H1 (cell line): ENCODE data around the gene NPHP3. TPM values are rescaled to one million over a fixed set of nuclear protein-coding genes. Genes with fewer than 3 reads are reported as not detected.

Source experiments
- CTCF ChIA-PET: fragments of 300-600 bp; sonication (Branson Sonifier 250); formaldehyde crosslinking; loops from one replicate; lab custom pipeline; 2021; ENCODE audit not compliant: partially characterized antibody; lab: Charles Lee
- POLR2A ChIA-PET: fragments of 300-600 bp; sonication (Branson Sonifier 250); formaldehyde crosslinking; loops from one replicate; lab custom pipeline; 2021; ENCODE audit warnings: inconsistent platforms; ENCODE audit not compliant: partially characterized antibody; lab: Charles Lee
- DNase-seq, 2 experiments: peaks; one replicate each; pipeline versions ENCODE4 v3.0.0 to v3.0.0-alpha.2; 2010 to 2022; ENCODE audit warnings: low spot score in 2 of 2, low read depth in 1 of 2, mixed read lengths in 1 of 2
- FAIRE-seq: peaks from 2 replicates; lab custom pipeline; 2011; peaks lifted over from hg19 to GRCh38; lab: Jason Lieb, UNC
- H2AFZ ChIP-seq: 2 replicates; pipeline ENCODE4 v1.8.1; 2012; ENCODE audit warnings: low read length, inconsistent platforms
- H2AK5ac ChIP-seq: 2 replicates; pipeline ENCODE4 v1.6.1; 2013; ENCODE audit warnings: low read depth, low read length
- H2BK120ac ChIP-seq: replicated peaks from 2 replicates; pipeline ENCODE3; 2013; ENCODE audit warnings: low read depth, low read length, inconsistent platforms
- H2BK12ac ChIP-seq: 2 replicates; pipeline ENCODE4 v1.6.1; 2013; ENCODE audit warnings: low read depth, low read length
- H2BK15ac ChIP-seq: 2 replicates; pipeline ENCODE4 v1.6.1; 2013; ENCODE audit warnings: low read length
- H2BK20ac ChIP-seq: 2 replicates; pipeline ENCODE4 v1.6.1; 2013; ENCODE audit warnings: low read length
- H2BK5ac ChIP-seq: 2 replicates; pipeline ENCODE4 v1.6.1; 2013; ENCODE audit warnings: low read depth, low read length
- H3K14ac ChIP-seq: 2 replicates; pipeline ENCODE4 v1.6.1; 2013; ENCODE audit warnings: inconsistent platforms; ENCODE audit not compliant: insufficient read length
- H3K18ac ChIP-seq: 2 replicates; pipeline ENCODE4 v1.6.1; 2013; ENCODE audit warnings: low read length; ENCODE audit errors: extremely low read depth
- H3K23ac ChIP-seq: 2 replicates; pipeline ENCODE4 v1.6.1; 2013; ENCODE audit warnings: inconsistent platforms; ENCODE audit not compliant: insufficient read length
- H3K23me2 ChIP-seq: 2 replicates; pipeline ENCODE4 v1.6.1; 2013; ENCODE audit warnings: low read depth, low read length
- H3K27ac ChIP-seq: 2 replicates; pipeline ENCODE4 v1.6.1; 2011; ENCODE audit warnings: low read depth, low read length, inconsistent platforms
- H3K27me3 ChIP-seq, 4 experiments: replicated peaks in 1 of 4; 1 replicate in 1 of 4; 2 replicates in 3 of 4; pipeline versions ENCODE4 v1.6.1 to v1.8.1; 2011 to 2013; ENCODE audit warnings: low read length in 3 of 4, mild to moderate bottlenecking in 3 of 4, inconsistent platforms in 2 of 4, mixed read lengths in 2 of 4, moderate library complexity in 1 of 4; ENCODE audit not compliant: control insufficient read depth in 3 of 4, insufficient read depth in 3 of 4; ENCODE audit errors: extremely low read depth in 1 of 4
- H3K36me3 ChIP-seq, 4 experiments: 2 replicates each; pipeline versions ENCODE4 v1.6.1 to v1.8.1; 2011 to 2013; ENCODE audit warnings: mild to moderate bottlenecking in 4 of 4, low read length in 3 of 4, moderate library complexity in 2 of 4, control low read depth in 1 of 4, inconsistent platforms in 1 of 4; ENCODE audit not compliant: insufficient read depth in 4 of 4, control insufficient read depth in 2 of 4
- H3K4ac ChIP-seq: replicated peaks from 2 replicates; pipeline ENCODE3; 2013; ENCODE audit warnings: low read length, low read depth, mixed read lengths, inconsistent platforms; ENCODE audit not compliant: insufficient read length
- H3K4me1 ChIP-seq, 4 experiments: replicated peaks in 1 of 4; 1 replicate in 1 of 4; 2 replicates in 3 of 4; pipeline versions ENCODE4 v1.6.1 to v1.8.1; 2011 to 2013; ENCODE audit warnings: low read length in 3 of 4, inconsistent platforms in 2 of 4, mixed read lengths in 1 of 4; ENCODE audit not compliant: insufficient read depth in 4 of 4, control insufficient read depth in 3 of 4
- H3K4me2 ChIP-seq, 2 experiments: 2 replicates each; pipeline versions ENCODE4 v1.6.1 to v1.8.1; 2011 to 2013; ENCODE audit warnings: low read depth in 2 of 2, low read length in 2 of 2, control low read depth in 1 of 2, inconsistent platforms in 1 of 2, mild to moderate bottlenecking in 1 of 2; ENCODE audit not compliant: insufficient read depth in 1 of 2
- H3K4me3 ChIP-seq, 4 experiments: fragments of 200-600, 300-600 bp in 1 of 4; sonication (generic), shearing (Covaris generic), sonication (Bioruptor Twin) in 1 of 4; 2 replicates each; pipeline versions ENCODE4 v1.5.1 to v1.8.1; 2011 to 2016; ENCODE audit warnings: low read length in 4 of 4, low read depth in 3 of 4, control low read depth in 2 of 4, inconsistent platforms in 2 of 4, mild to moderate bottlenecking in 2 of 4, mixed read lengths in 1 of 4, moderate library complexity in 1 of 4; ENCODE audit not compliant: insufficient read depth in 2 of 4; ENCODE audit errors: extremely low read depth in 1 of 4
- H3K56ac ChIP-seq: replicated peaks from 2 replicates; pipeline ENCODE3; 2013; ENCODE audit warnings: low read depth, mild to moderate bottlenecking, mixed read lengths, low read length, inconsistent platforms; ENCODE audit not compliant: insufficient read length
- H3K79me1 ChIP-seq: 2 replicates; pipeline ENCODE4 v1.6.1; 2013; ENCODE audit warnings: low read depth, low read length, control low read depth
- H3K79me2 ChIP-seq, 2 experiments: 2 replicates each; pipeline versions ENCODE4 v1.6.1 to v1.8.1; 2012 to 2013; ENCODE audit warnings: low read length in 2 of 2, mild to moderate bottlenecking in 2 of 2, inconsistent platforms in 1 of 2; ENCODE audit not compliant: insufficient read depth in 2 of 2, control insufficient read depth in 1 of 2
- H3K9ac ChIP-seq, 4 experiments: replicated peaks in 1 of 4; 1 replicate in 1 of 4; 2 replicates in 3 of 4; pipeline versions ENCODE4 v1.6.1 to v1.8.1; 2011 to 2013; ENCODE audit warnings: low read depth in 3 of 4, low read length in 3 of 4, control low read depth in 2 of 4, mild to moderate bottlenecking in 2 of 4, moderate library complexity in 2 of 4, inconsistent platforms in 1 of 4; ENCODE audit errors: extremely low read depth in 1 of 4
- H3K9me3 ChIP-seq, 2 experiments: 2 replicates each; pipeline versions ENCODE4 v1.6.1 to v1.8.1; 2012 to 2013; ENCODE audit warnings: mild to moderate bottlenecking in 2 of 2, moderate library complexity in 2 of 2, control low read depth in 1 of 2, inconsistent platforms in 1 of 2, low read depth in 1 of 2, low read length in 1 of 2, mixed read lengths in 1 of 2; ENCODE audit not compliant: insufficient read depth in 2 of 2
- H4K20me1 ChIP-seq, 2 experiments: replicated peaks in 1 of 2; 2 replicates each; pipeline versions ENCODE3 to v1.8.1; 2011 to 2013; ENCODE audit warnings: inconsistent platforms in 2 of 2, low read length in 2 of 2, mild to moderate bottlenecking in 1 of 2; ENCODE audit not compliant: insufficient read depth in 2 of 2, control insufficient read depth in 1 of 2
- H4K5ac ChIP-seq: 2 replicates; pipeline ENCODE4 v1.6.1; 2013; ENCODE audit warnings: low read length, low read depth, mixed read lengths, inconsistent platforms; ENCODE audit not compliant: insufficient read length
- H4K8ac ChIP-seq: 2 replicates; pipeline ENCODE4 v1.8.0; 2013; ENCODE audit warnings: mild to moderate bottlenecking, moderate library complexity, low read length, inconsistent platforms; ENCODE audit not compliant: insufficient read depth; ENCODE audit errors: extremely low read depth
- H4K91ac ChIP-seq: replicated peaks from 2 replicates; pipeline ENCODE3; 2013; ENCODE audit warnings: low read length, mixed read lengths, inconsistent platforms; ENCODE audit not compliant: insufficient read length
- ASH2L ChIP-seq: fragments of 200-600, 300-600 bp; sonication (generic); IDR thresholded peaks from one replicate; pipeline ENCODE4 v1.7.1; 2017; ENCODE audit warnings: low read length
- CTBP2 ChIP-seq: IDR thresholded peaks from 2 replicates; pipeline ENCODE4 v1.7.0; 2011; ENCODE audit warnings: borderline replicate concordance, mild to moderate bottlenecking, moderate library complexity, mixed read lengths, low read length; ENCODE audit not compliant: insufficient read depth, insufficient read length
- NANOG ChIP-seq: IDR thresholded peaks from 2 replicates; pipeline ENCODE4 v1.6.1; 2011; ENCODE audit warnings: low read length, low read depth, mild to moderate bottlenecking, inconsistent platforms; ENCODE audit not compliant: insufficient read depth, poor library complexity, severe bottlenecking
- POU5F1 ChIP-seq: IDR thresholded peaks from 2 replicates; pipeline ENCODE4 v1.6.1; 2011; ENCODE audit warnings: low read depth, mild to moderate bottlenecking, low read length, moderate library complexity
- RFX5 ChIP-seq: IDR thresholded peaks from 2 replicates; pipeline ENCODE4 v1.6.1; 2011; ENCODE audit warnings: low read depth, low read length, improper control_type of control experiment, borderline replicate concordance
- RNF2 ChIP-seq: fragments of 200-900, 300-1000 bp; sonication (generic); IDR thresholded peaks from 2 replicates; pipeline ENCODE4 v1.7.1; 2016; ENCODE audit warnings: borderline replicate concordance, low read depth, mild to moderate bottlenecking, antibody characterized with exemption, low read length; ENCODE audit not compliant: poor library complexity, severe bottlenecking; ENCODE audit errors: missing control alignments
- SRF ChIP-seq: IDR thresholded peaks from 2 replicates; pipeline ENCODE4 v1.6.1; 2011; ENCODE audit warnings: mild to moderate bottlenecking, low read depth, low read length, moderate library complexity
- TCF12 ChIP-seq: IDR thresholded peaks from 2 replicates; pipeline ENCODE4 v1.6.1; 2011; ENCODE audit warnings: low read depth, mild to moderate bottlenecking, low read length
- WGBS, 2 experiments: shearing (Covaris generic) in 1 of 2; methylation state at CpG; one replicate each; pipeline versions ENCODE4 v1.1.6 to v1.1.7; 2013 to 2015; ENCODE audit warnings: low lambda C conversion rate in 2 of 2, mixed read lengths in 2 of 2, inconsistent platforms in 1 of 2, low coverage in 1 of 2, missing lambda C conversion rate in 1 of 2; ENCODE audit not compliant: insufficient replicate concordance in 2 of 2, insufficient coverage in 1 of 2, insufficient read length in 1 of 2; ENCODE audit errors: extremely low coverage in 1 of 2, missing lambda C conversion rate in 1 of 2; 5-methylcytosine and 5-hydroxymethylcytosine counted together
- polyA plus RNA-seq, 7 experiments: library from polyadenylated mRNA; depleted of rRNA in 3 of 7; stranded (reverse) in 5 of 7; unstranded in 2 of 7; fragments of >200 nt in 5 of 7; fragments of 200-250 nt in 2 of 7; gene quantifications; 1 replicate in 5 of 7; 2 replicates in 1 of 7; 4 replicates in 1 of 7; pipeline versions ENCODE4 v1.2.1 to v1.2.3, GENCODE V29; 2011 to 2013; ENCODE audit warnings: missing spikeins in 2 of 7, mixed read lengths in 2 of 7
- total RNA-seq: library from RNA; stranded (reverse); fragmentation: NEBNext Ultra II Directional; extraction: Animal tissue kit (Norgen Biotek cat#: 25700); gene quantifications from 2 replicates; pipeline ENCODE4 v1.2.1, GENCODE V29; 2021

Gene NPHP3
- total and polyA plus RNA-seq, 2 of the 8 experiments (the other 6 are each of a cell fraction or from before 2014, with no cell fraction given): 6.8 to 14.8 TPM

DNA sequence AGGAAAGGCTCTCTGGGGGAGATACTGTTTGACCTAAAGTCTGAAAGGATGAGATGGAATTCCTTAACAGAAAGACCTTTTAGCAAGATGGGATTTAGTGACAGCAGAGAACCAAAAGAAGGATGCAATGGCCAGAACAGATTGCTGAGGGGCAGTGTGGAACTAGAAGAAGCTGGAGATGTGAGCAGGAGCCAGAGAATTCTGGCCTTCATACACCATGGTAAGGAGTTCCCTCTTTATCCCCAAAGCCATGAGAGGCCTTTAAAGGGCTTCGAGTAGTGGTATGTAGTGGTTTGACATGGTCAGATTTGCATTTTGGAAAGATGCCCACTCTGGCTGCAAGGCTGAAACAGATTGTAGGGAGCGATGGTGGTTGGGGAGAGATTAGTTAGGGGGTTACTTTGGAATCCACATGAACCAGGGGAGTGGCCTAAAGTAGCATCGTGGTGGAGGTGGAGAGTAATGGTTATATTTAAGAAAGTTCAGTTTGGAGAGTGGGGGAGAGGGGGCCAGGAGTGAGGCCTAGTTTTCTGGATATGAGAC lies 34.0 kb upstream of the NPHP3 start:
- no peak overlapping the region for H2BK12ac ChIP-seq
- H3K23ac ChIP-seq: no peak overlapping the region
- H3K36me3 ChIP-seq: no peaks in the 10 kb centered on the region
- H2AK5ac ChIP-seq: no peak overlapping the region
- no peaks in the 10 kb centered on the region for H3K79me2 ChIP-seq
- H3K4me3 ChIP-seq: no peak overlapping the region
- H3K18ac ChIP-seq: no peak overlapping the region
- no peak overlapping the region for H2BK15ac ChIP-seq
- H3K4me2 ChIP-seq: no peak overlapping the region
- H3K14ac ChIP-seq: no peak overlapping the region
- H3K9ac ChIP-seq: no peak overlapping the region
- FAIRE-seq (no peak), DNase-seq (no peak)
- H2AFZ ChIP-seq: 0 out of 2 replicates have a peak overlapping the region, but pooled peaks have one; percentile 12
- no peak overlapping the region for H4K8ac ChIP-seq
- CTCF ChIA-PET: no interaction called here
- no peaks in the 10 kb centered on the region for H3K27me3 ChIP-seq
- H2BK120ac ChIP-seq: no peak overlapping the region
- H3K4me1 ChIP-seq: no peaks in the 10 kb centered on the region
- POLR2A ChIA-PET: no interaction called here
- no peak for TF ChIP-seq ASH2L
- TF ChIP-seq RNF2: no peak
- no peak for TF ChIP-seq POU5F1
- no peak for TF ChIP-seq CTBP2
- TF ChIP-seq NANOG: no peak
- no peak for TF ChIP-seq TCF12
- no peak for TF ChIP-seq SRF
- TF ChIP-seq RFX5: no peak
- 0 out of 2 replicates have a peak, but pooled peaks cover 3% of the 10 kb centered on the region for H3K23me2 ChIP-seq
- no peak overlapping the region for H2BK20ac ChIP-seq
- no peak overlapping the region for H3K4ac ChIP-seq
- H3K27ac ChIP-seq: no peak overlapping the region
- no peak overlapping the region for H2BK5ac ChIP-seq
- no peaks in the 10 kb centered on the region for H3K79me1 ChIP-seq
- no peak overlapping the region for H4K91ac ChIP-seq
- no peak overlapping the region for H4K5ac ChIP-seq
- no peaks in the 10 kb centered on the region for H3K9me3 ChIP-seq
- H3K56ac ChIP-seq: no peak overlapping the region
- no peaks in the 10 kb centered on the region for H4K20me1 ChIP-seq
- 91% methylated on average over 3 of the region's 3 CpGs; no CpG with 5 or more reads in 1 of the 2 experiments for WGBS, 2 experiments
